ENCODE results near the gene HSP90AB1.

DNA sequence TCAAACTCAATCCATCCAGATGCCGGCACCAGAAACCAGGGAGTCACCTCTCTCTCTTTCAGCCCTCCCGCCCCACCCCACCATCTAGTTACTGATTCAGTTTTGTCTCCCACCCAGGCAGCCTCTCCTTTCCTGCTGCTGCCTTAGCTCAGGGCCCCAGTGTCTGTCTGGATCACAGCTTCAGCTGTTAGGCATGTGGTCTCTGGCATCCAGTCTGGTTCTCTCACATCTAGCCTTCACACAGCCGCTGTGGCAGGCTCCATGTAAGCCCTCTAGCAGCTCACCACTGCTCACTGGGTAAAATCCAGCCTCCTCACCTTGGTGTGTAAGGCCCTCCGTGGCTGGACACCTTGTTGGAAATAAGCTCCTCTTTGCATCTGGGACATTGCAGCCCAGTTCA is 44.9 kb downstream of the HSP90AB1 start:
- TF ChIP-seq POLR2AphosphoS5 (IDR thresholded peaks at IDR 0.05; ENCODE audit: insufficient read depth in 1 of 2, low read depth in 1 of 2) (no peak), POLR2A (IDR thresholded peaks at IDR 0.05) (no peak)
- TF ChIP-seq, protein P1, sequence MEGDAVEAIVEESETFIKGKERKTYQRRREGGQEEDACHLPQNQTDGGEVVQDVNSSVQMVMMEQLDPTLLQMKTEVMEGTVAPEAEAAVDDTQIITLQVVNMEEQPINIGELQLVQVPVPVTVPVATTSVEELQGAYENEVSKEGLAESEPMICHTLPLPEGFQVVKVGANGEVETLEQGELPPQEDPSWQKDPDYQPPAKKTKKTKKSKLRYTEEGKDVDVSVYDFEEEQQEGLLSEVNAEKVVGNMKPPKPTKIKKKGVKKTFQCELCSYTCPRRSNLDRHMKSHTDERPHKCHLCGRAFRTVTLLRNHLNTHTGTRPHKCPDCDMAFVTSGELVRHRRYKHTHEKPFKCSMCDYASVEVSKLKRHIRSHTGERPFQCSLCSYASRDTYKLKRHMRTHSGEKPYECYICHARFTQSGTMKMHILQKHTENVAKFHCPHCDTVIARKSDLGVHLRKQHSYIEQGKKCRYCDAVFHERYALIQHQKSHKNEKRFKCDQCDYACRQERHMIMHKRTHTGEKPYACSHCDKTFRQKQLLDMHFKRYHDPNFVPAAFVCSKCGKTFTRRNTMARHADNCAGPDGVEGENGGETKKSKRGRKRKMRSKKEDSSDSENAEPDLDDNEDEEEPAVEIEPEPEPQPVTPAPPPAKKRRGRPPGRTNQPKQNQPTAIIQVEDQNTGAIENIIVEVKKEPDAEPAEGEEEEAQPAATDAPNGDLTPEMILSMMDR (IDR thresholded peaks at IDR 0.05): no peak
